Myocyte (in vitro differentiated cells): ENCODE data around the gene CALHM5. TPM values are rescaled to one million over a fixed set of nuclear protein-coding genes. Genes with fewer than 3 reads are reported as not detected.

Experiments used
- total RNA-seq: library from RNA; depleted of rRNA; stranded (reverse); fragments of >200 nt; gene quantifications from 2 replicates; pipeline ENCODE4 v1.2.3, GENCODE V29; 2014

The CALHM5 gene
- total RNA-seq, 1 donor from 2014 or later = 5.0 TPM

Other genes with a start within 250 kb of the CALHM5 start
- 67.1 and 90.6 TPM in 2 replicates for gene TSPYL1, start 231.7 kb upstream of the CALHM5 start, total RNA-seq
- gene DSE, start 140.7 kb upstream of the CALHM5 start, total RNA-seq = 31.6 and 32.5 TPM in 2 replicates
- 0.31 TPM in 1 of 2 replicates, not detected in the other for gene CALHM6, start 50.3 kb upstream of the CALHM5 start, total RNA-seq
- gene TRAPPC3L, start 34.0 kb downstream of the CALHM5 start, total RNA-seq = 0.35 TPM in 1 of 2 replicates, not detected in the other
- not detected in 2 replicates for gene CALHM4, start 42.1 kb downstream of the CALHM5 start, total RNA-seq
- gene RWDD1, start 59.9 kb downstream of the CALHM5 start, total RNA-seq = 32.2 and 32.5 TPM in 2 replicates
- 1.2 and 1.9 TPM in 2 replicates for gene RSPH4A, start 104.8 kb downstream of the CALHM5 start, total RNA-seq
- gene ZUP1, start 157.1 kb downstream of the CALHM5 start, total RNA-seq = 10.1 and 11.0 TPM in 2 replicates
- 21.3 and 27.2 TPM in 2 replicates for gene KPNA5, start 169.6 kb downstream of the CALHM5 start, total RNA-seq